ENCODE measurements around the gene PRKAR1B. TPM values are rescaled to one million over a fixed set of nuclear protein-coding genes. Genes with fewer than 3 reads are reported as not detected.

The PRKAR1B gene
- total RNA-seq, 2 donors from 2014 or later, result 15.1 to 15.9 TPM

DNA sequence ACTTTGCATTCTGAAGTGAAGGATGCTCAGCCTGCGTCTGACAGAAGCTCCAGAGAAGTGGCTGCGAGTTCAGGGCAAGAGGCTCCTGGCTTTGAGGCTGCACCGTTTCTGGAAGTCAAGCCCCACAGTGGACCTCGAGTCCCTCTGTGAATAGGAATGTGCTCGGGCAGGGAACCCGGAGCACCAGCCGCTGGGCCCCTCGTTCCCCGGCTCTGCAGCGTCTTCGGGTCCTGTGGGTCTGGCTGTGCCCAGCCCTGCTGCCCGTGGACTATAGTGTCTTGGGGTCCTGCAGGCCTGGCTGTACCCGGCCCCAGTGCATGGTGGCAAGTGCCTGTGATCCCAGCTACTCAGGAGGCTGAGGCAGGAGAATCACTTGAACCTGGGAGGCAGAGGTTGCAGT, 45.3 kb upstream of the PRKAR1B start:
- Histone ChIP-seq H3K36me3 (peaks cover 13% of the 10 kb centered on the region), H3K4me3 (no peak overlapping the region), H3K27me3 (no peaks in the 10 kb centered on the region), H3K9me3 (no peaks in the 10 kb centered on the region), H3K27ac (peak overlapping the region; percentile 73 to 84), H3K4me1 (peaks cover 0 to 29% of the 10 kb centered on the region in 2 donors)
- TF ChIP-seq, protein P1, sequence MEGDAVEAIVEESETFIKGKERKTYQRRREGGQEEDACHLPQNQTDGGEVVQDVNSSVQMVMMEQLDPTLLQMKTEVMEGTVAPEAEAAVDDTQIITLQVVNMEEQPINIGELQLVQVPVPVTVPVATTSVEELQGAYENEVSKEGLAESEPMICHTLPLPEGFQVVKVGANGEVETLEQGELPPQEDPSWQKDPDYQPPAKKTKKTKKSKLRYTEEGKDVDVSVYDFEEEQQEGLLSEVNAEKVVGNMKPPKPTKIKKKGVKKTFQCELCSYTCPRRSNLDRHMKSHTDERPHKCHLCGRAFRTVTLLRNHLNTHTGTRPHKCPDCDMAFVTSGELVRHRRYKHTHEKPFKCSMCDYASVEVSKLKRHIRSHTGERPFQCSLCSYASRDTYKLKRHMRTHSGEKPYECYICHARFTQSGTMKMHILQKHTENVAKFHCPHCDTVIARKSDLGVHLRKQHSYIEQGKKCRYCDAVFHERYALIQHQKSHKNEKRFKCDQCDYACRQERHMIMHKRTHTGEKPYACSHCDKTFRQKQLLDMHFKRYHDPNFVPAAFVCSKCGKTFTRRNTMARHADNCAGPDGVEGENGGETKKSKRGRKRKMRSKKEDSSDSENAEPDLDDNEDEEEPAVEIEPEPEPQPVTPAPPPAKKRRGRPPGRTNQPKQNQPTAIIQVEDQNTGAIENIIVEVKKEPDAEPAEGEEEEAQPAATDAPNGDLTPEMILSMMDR (IDR thresholded peaks at IDR 0.05), result no peak
- no peak for DNase-seq (ENCODE audit: low spot score)

- TF ChIP-seq, protein P1 (IDR thresholded peaks at IDR 0.05), result no peak
- no peaks in the 10 kb centered on the region for H3K27me3 ChIP-seq
- H3K36me3 ChIP-seq, result peaks cover 13% of the 10 kb centered on the region
- peaks cover 0 to 29% of the 10 kb centered on the region in 2 donors for H3K4me1 ChIP-seq
- H3K4me3 ChIP-seq, result no peak overlapping the region
- H3K9me3 ChIP-seq, result no peaks in the 10 kb centered on the region
- H3K27ac ChIP-seq, result peak overlapping the region; percentile 73 to 84
- no peak for DNase-seq (ENCODE audit: low spot score)
These were observed 44.9 kb upstream of the PRKAR1B start for GRCh38 chr7:772005-772294.

- peaks cover 0 to 29% of the 10 kb centered on the region in 2 donors for H3K4me1 ChIP-seq
- no peaks in the 10 kb centered on the region for H3K9me3 ChIP-seq
- peak; percentile 85 for DNase-seq (ENCODE audit: low spot score)
- H3K4me3 ChIP-seq, result no peak overlapping the region
- H3K36me3 ChIP-seq, result peaks cover 15% of the 10 kb centered on the region
- H3K27ac ChIP-seq, result peak overlapping the region; percentile 73 to 84
- TF ChIP-seq, protein P1 (IDR thresholded peaks at IDR 0.05), result peak in 1 of 2 donors; percentile 9
- H3K27me3 ChIP-seq, result no peaks in the 10 kb centered on the region
These were observed 44.3 kb upstream of the PRKAR1B start for GRCh38 chr7:771234-772004.

DNA sequence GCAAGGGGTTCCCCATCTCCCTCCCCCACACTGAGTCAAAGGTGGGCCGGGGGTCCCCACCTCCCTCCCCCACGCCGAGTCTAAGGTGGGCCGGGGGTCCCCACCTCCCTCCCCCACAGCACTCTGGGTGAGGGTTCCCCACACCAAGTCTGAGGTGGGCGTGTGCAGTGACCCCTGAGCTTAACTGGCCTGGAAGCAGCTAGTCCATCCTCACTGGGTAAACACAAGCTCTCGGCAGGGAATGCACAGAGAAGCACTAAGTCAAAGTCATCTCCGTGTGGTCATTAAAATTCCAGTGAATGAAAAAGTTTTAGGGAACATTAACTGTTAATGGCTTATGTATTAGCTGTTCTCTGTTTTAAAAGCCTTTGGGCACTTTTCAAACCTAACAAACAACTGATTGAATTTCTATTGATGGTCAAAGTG, 43.7 kb upstream of the PRKAR1B start:
- Histone ChIP-seq H3K27me3 (no peaks in the 10 kb centered on the region), H3K4me3 (no peak overlapping the region), H3K27ac (peak overlapping the region; percentile 73 to 84), H3K4me1 (peaks cover 0 to 29% of the 10 kb centered on the region in 2 donors), H3K9me3 (no peaks in the 10 kb centered on the region), H3K36me3 (peaks cover 19% of the 10 kb centered on the region)
- no peak for DNase-seq (ENCODE audit: low spot score)
- TF ChIP-seq, protein P1 (IDR thresholded peaks at IDR 0.05), result no peak

- H3K9me3 ChIP-seq, result no peaks in the 10 kb centered on the region
- peak overlapping the region; percentile 73 to 84 for H3K27ac ChIP-seq
- H3K27me3 ChIP-seq, result no peaks in the 10 kb centered on the region
- TF ChIP-seq, protein P1 (IDR thresholded peaks at IDR 0.05), result no peak
- peaks cover 19% of the 10 kb centered on the region for H3K36me3 ChIP-seq
- peaks cover 0 to 29% of the 10 kb centered on the region in 2 donors for H3K4me1 ChIP-seq
- no peak overlapping the region for H3K4me3 ChIP-seq
- DNase-seq (ENCODE audit: low spot score), result no peak
These were observed 43.3 kb upstream of the PRKAR1B start for GRCh38 chr7:770336-770735.
